Vagina (tissue), 2 donors: ENCODE measurements around the gene PPIP5K1.

Experiments used
- CTCF ChIP-seq, 3 experiments: fragments of 450-650 bp in 2 of 3; fragments of 200-600 bp in 1 of 3; sonication (generic) in 1 of 3; IDR thresholded peaks; one replicate each; pipeline ENCODE4 v1.5.1; 2017 to 2019; ENCODE audit warnings: antibody characterized with exemption in 3 of 3, mild to moderate bottlenecking in 2 of 3, moderate library complexity in 2 of 3
- POLR2A ChIP-seq, 2 donors: fragments of 450-650 bp; IDR thresholded peaks; one replicate each; pipeline ENCODE4 v1.6.1; 2017; ENCODE audit warnings: antibody characterized with exemption in 2 of 2, mild to moderate bottlenecking in 2 of 2, moderate library complexity in 2 of 2
- POLR2AphosphoS5 ChIP-seq, 2 donors: sonication (generic); formaldehyde crosslinking; IDR thresholded peaks; one replicate each; pipeline ENCODE4 v1.9.0; 2017; ENCODE audit warnings: antibody characterized with exemption in 2 of 2, mild to moderate bottlenecking in 2 of 2, low read depth in 1 of 2; ENCODE audit not compliant: insufficient read depth in 1 of 2

- no peak for TF ChIP-seq CTCF (IDR thresholded peaks at IDR 0.05)
- no peak for TF ChIP-seq POLR2AphosphoS5 (IDR thresholded peaks at IDR 0.05; ENCODE audit: insufficient read depth in 1 of 2, low read depth in 1 of 2)
- TF ChIP-seq POLR2A (IDR thresholded peaks at IDR 0.05): no peak
These were observed 74.3 kb downstream of the PPIP5K1 start for GRCh38 chr15:43515741-43516140.
